HG03196 (cell line): ENCODE data around the gene HPX.

Source experiments
- ATAC-seq: cut with Tn5 transposase; IDR thresholded peaks from one replicate; pipeline ENCODE4 v1.9.1; 2021; ENCODE audit not compliant: unreplicated experiment

The HPX gene

GRCh38 chr11:6468712-6469495 is 28.1 kb upstream of the HPX start:
- peak; percentile 64 for ATAC-seq

GRCh38 chr11:6459099-6459450 is 18.3 kb upstream of the HPX start:
- no peak for ATAC-seq

GRCh38 chr11:6458352-6459098 is 17.7 kb upstream of the HPX start:
- ATAC-seq, result no peak

- no peak for ATAC-seq
Observed at GRCh38 chr11:6457581-6458320, 17.0 kb upstream of the HPX start.

- no peak for ATAC-seq
Observed at GRCh38 chr11:6456361-6457073, 15.7 kb upstream of the HPX start.

- no peak for ATAC-seq
Observed at GRCh38 chr11:6455070-6455469, 14.3 kb upstream of the HPX start.

- ATAC-seq, result no peak
Observed at GRCh38 chr11:6453152-6453551, 12.4 kb upstream of the HPX start.

- ATAC-seq, result no peak
Observed at GRCh38 chr11:6452219-6452618, 11.4 kb upstream of the HPX start.

- no peak for ATAC-seq
Observed at GRCh38 chr11:6448574-6448973, 7.8 kb upstream of the HPX start.

- ATAC-seq, result no peak
Observed at GRCh38 chr11:6443269-6444003, 2.6 kb upstream of the HPX start.

GRCh38 chr11:6442441-6442840 is 1.7 kb upstream of the HPX start:
- no peak for ATAC-seq

GRCh38 chr11:6438979-6439571 is 1.7 kb downstream of the HPX start:
- ATAC-seq, result no peak

GRCh38 chr11:6437993-6438392 is 2.8 kb downstream of the HPX start:
- ATAC-seq, result no peak

GRCh38 chr11:6437423-6437822 is 3.4 kb downstream of the HPX start:
- ATAC-seq, result no peak

GRCh38 chr11:6433998-6434660 is 6.7 kb downstream of the HPX start:
- ATAC-seq, result no peak

GRCh38 chr11:6431861-6432260 is 8.9 kb downstream of the HPX start:
- no peak for ATAC-seq

GRCh38 chr11:6427516-6427915 is 13.3 kb downstream of the HPX start:
- ATAC-seq, result no peak

GRCh38 chr11:6420677-6421076 is 20.1 kb downstream of the HPX start:
- ATAC-seq, result no peak

- no peak for ATAC-seq
Observed at GRCh38 chr11:6419009-6419631, 21.7 kb downstream of the HPX start, which contains the start of gene APBB1. Gene APBB1, minus strand, starts transcription at chr11:6419094. Its CDS starts 7,747 bp downstream, at chr11:6411347.
